HT1080 (cell line): ENCODE data around the gene EFNA1. TPM values are rescaled to one million over a fixed set of nuclear protein-coding genes. Genes with fewer than 3 reads are reported as not detected.

Experiments
- DNase-seq: peaks from one replicate; pipeline ENCODE4 v3.0.0-alpha.2; 2015; ENCODE audit warnings: low read depth
- small RNA-seq: library from RNA; depleted of rRNA; stranded (forward); fragments of <200 nt; gene quantifications from one replicate; pipeline ENCODE3, GENCODE V24; 2014
- total RNA-seq: library from RNA; depleted of rRNA; stranded (reverse); fragments of >200 nt; shearing (Covaris generic); gene quantifications from 2 replicates; pipeline ENCODE4 v1.2.3, GENCODE V29; 2014; rRNA removed

Gene EFNA1
- total RNA-seq, 1 experiment from 2014 or later: 1.4 TPM

DNA sequence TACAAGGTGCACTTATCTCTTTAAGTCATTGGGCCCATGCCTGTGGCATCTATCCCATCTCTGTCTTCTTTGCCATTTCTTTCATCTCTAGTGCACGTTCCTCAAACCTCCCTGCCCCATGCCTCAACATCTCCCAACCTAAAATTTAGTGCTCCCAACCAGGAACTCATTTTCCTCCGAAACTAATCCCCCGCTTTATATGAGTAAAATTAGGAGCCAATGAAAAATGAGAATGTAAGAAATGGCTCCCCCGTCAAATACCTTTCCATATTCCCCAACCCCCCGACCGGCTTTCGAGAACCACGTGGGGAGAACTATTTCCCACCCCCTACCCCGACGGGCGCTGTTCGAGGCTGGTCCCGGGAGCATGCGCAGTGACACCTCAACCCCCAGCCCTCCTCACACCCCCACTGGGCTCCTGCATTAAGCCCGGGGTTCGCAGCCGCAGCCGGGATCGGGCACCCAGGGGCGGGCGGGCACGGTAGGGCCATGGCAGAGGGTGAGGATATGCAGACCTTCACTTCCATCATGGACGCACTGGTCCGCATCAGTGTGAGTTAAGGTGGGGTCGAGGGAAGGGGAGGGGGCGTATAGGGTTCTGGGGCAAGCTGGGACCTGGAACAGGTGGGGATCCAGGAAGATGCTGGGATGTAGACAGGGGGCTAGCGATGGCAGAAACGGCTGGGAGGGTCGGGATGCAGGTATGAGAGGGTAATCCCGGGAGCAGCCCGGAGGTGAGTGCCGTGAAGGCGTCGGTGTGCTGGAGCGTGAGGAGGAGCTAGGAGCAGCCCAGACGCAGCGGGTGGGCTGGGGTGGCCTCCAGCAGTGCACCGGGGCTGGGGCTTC is 46.0 kb downstream of the EFNA1 start, which contains the start of gene TRIM46:
TSS of gene TRIM46 (plus strand) at position 372 of the 846 bp plus-strand sequence. CDS start at position 490, 118 bp downstream.
- peak; percentile 70 for DNase-seq

- DNase-seq: no peak
Measured at GRCh38 chr1:155174324-155175280, 46.9 kb downstream of the EFNA1 start.

DNA sequence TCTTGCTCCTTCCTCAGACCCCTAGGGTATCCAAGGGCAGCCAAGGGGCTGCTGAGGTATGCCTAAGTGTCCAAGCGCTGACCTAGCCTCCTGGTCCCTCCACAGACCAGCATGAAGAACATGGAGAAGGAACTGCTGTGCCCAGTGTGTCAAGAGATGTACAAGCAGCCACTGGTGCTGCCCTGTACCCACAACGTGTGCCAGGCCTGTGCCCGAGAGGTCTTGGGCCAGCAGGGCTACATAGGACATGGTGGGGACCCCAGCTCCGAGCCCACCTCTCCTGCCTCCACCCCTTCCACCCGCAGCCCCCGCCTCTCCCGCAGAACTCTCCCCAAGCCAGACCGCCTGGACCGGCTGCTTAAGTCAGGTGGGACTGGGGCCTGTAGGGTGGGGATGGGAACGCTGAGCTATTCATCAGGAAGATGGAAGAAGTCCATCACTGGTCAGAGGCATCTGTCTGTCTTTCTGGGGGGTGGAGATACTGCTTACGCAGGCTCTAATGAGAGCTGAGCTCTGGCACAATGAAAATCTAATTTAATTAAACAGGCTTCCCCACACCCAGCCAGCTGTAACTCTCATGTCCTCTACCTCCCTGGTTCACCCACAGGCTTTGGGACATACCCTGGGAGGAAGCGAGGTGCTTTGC is 47.7 kb downstream of the EFNA1 start:
- no peak for DNase-seq

DNA sequence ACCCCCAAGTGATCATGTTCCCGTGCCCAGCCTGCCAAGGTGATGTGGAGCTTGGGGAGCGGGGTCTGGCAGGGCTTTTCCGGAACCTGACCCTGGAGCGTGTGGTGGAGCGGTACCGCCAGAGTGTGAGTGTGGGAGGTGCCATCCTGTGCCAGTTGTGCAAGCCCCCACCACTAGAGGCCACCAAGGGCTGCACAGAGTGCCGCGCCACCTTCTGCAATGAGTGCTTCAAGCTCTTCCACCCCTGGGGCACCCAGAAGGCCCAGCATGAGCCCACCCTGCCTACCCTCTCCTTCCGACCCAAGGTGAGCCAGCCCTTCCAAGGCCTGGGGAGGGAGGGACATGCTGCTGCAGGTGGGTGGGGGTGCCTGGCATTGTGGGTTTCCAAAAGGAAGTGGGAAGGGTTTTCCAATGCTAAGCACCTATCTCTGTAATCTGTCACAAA is 48.3 kb downstream of the EFNA1 start:
- peak; percentile 10 for DNase-seq

- peak; percentile 67 for DNase-seq
Measured at GRCh38 chr1:155176544-155177071, 48.9 kb downstream of the EFNA1 start.

DNA sequence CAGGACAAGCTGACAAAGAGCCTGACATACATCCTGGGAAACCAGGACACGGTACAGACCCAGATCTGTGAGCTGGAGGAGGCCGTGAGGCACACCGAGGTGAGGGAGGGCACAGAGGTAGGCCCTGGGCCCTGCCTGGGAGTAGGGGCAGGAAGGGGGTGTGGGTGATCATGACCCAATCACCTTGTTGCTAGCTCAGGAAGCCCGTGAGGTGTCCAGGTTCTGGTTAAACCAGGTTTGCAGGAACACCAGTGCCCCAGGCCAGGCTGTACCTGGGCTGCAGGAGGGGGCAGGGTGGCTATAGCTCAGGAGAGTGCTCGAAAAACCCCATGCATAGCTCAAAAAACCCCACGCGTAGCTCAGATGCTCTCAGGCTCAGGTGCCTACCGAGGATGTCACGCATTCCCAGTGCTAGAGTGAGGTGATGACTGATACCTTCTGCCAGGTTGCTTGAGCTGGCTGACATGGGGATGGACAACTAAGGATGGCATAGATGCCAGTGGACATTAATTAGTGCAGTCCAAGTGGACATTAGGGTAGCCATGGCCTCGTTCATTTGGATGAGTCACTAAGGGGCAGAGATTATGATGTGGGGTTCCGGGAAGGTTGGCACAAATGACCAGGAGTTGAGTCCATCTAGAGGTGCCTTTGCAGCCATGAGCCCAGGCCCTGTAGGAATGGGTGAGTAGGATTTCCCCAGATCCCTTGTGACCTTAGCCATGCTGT is 49.7 kb downstream of the EFNA1 start:
- no peak for DNase-seq

GRCh38 chr1:155177918-155178281 is 50.2 kb downstream of the EFNA1 start:
- DNase-seq: no peak

DNA sequence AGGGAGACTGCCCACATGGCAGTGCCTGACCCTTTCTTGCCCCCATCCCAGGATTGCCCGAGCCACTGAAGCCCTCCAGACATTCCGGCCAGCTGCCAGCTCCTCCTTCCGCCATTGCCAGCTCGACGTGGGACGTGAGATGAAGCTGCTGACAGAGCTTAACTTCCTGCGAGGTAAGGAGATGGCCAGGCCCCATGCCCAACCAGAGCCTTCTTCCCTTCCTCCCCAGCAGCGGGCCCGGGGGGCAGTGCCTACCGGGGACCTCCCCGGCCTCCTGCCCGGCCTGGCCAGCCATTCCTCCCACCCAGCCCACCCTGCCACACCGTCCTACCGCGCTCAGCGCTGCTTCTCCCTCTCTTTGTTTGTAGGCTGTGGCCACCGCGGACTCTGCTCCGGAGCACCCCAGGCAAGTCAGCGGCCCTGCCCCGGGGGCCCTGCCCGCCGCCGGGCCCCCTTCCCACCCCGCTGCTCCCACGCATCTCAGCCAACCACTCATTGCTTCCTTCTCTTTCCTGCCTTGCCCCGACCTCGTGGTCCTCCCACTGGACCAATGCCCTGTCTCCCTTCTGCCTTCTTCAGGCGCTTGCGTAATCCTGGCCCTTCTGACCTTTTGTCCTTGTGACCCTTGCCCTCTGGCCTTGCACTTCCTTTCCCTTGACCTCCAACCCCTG is 50.9 kb downstream of the EFNA1 start:
- DNase-seq: no peak

GRCh38 chr1:155179112-155180031 is 51.7 kb downstream of the EFNA1 start:
- no peak for DNase-seq

GRCh38 chr1:155181371-155182051 is 53.8 kb downstream of the EFNA1 start:
- no peak for DNase-seq

GRCh38 chr1:155182052-155182550 is 54.4 kb downstream of the EFNA1 start:
- no peak for DNase-seq

DNA sequence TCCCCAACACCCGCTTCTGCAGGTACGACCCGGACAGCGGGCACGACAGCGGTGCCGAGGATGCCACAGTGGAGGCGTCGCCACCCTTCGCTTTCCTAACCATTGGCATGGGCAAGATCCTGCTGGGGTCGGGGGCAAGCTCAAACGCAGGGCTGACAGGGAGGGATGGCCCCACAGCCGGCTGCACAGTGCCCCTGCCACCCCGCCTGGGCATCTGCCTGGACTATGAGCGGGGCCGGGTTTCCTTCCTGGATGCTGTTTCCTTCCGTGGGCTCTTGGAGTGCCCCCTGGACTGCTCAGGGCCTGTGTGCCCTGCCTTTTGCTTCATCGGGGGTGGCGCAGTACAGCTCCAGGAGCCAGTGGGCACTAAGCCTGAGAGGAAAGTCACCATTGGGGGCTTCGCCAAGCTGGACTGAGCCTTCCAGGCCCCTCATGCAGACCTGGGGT is 56.1 kb downstream of the EFNA1 start:
- no peak for DNase-seq

GRCh38 chr1:155184351-155184811 is 56.7 kb downstream of the EFNA1 start:
- no peak for DNase-seq

Small RNA genes lying within 50 kb of the gene (small RNA-seq; reads per million reads assigned to genes)
- gene HMGN2P18: not detected
- not detected for gene RF00019

Other genes with a start within 250 kb of the EFNA1 start
- 6.2 and 10.8 TPM in 2 replicates for gene PMVK, start 191.2 kb upstream of the EFNA1 start, total RNA-seq
- gene PBXIP1, start 171.8 kb upstream of the EFNA1 start, total RNA-seq: 12.0 and 13.9 TPM in 2 replicates
- gene PYGO2, start 166.1 kb upstream of the EFNA1 start, total RNA-seq: 26.3 and 32.4 TPM in 2 replicates
- gene SHC1, start 157.1 kb upstream of the EFNA1 start, total RNA-seq: 126 and 173 TPM in 2 replicates
- 210 and 222 TPM in 2 replicates for gene CKS1B, start 153.2 kb upstream of the EFNA1 start, total RNA-seq
- 49.5 and 50.0 TPM in 2 replicates for gene FLAD1, start 144.5 kb upstream of the EFNA1 start, total RNA-seq
- 0.64 TPM in 1 of 2 replicates, not detected in the other for gene LENEP, start 134.3 kb upstream of the EFNA1 start, total RNA-seq
- gene ZBTB7B, start 125.1 kb upstream of the EFNA1 start, total RNA-seq: 18.9 and 22.2 TPM in 2 replicates
- 0.03 TPM in 1 of 2 replicates, not detected in the other for gene DCST2, start 94.1 kb upstream of the EFNA1 start, total RNA-seq
- 0.17 TPM in 1 of 2 replicates, not detected in the other for gene DCST1, start 94.1 kb upstream of the EFNA1 start, total RNA-seq
- gene ADAM15, start 76.6 kb upstream of the EFNA1 start, total RNA-seq: 198 and 262 TPM in 2 replicates
- gene EFNA4, start 64.1 kb upstream of the EFNA1 start, total RNA-seq: 8.4 and 11.0 TPM in 2 replicates
- 3.3 and 7.0 TPM in 2 replicates for gene EFNA3, start 49.0 kb upstream of the EFNA1 start, total RNA-seq
- gene SLC50A1, start 8.0 kb downstream of the EFNA1 start, total RNA-seq: 36.9 and 42.2 TPM in 2 replicates
- gene DPM3, start 12.7 kb downstream of the EFNA1 start, total RNA-seq: 36.0 and 42.9 TPM in 2 replicates
- gene KRTCAP2, start 45.4 kb downstream of the EFNA1 start, total RNA-seq: 126 and 170 TPM in 2 replicates
- gene TRIM46, start 46.0 kb downstream of the EFNA1 start, total RNA-seq: 3.1 and 4.1 TPM in 2 replicates
- 2.7 and 3.1 TPM in 2 replicates for gene THBS3, start 80.0 kb downstream of the EFNA1 start, total RNA-seq
- 50.0 and 54.0 TPM in 2 replicates for gene MTX1, start 80.8 kb downstream of the EFNA1 start, total RNA-seq
- gene ENTREP3, start 127.6 kb downstream of the EFNA1 start, total RNA-seq: 7.7 and 15.3 TPM in 2 replicates
- gene SCAMP3, start 134.5 kb downstream of the EFNA1 start, total RNA-seq: 124 and 158 TPM in 2 replicates
- 19.1 and 26.0 TPM in 2 replicates for gene CLK2, start 145.6 kb downstream of the EFNA1 start, total RNA-seq
- 0.84 and 1.1 TPM in 2 replicates for gene HCN3, start 149.6 kb downstream of the EFNA1 start, total RNA-seq
- gene PKLR, start 173.6 kb downstream of the EFNA1 start, total RNA-seq: not detected in 2 replicates
- 233 and 262 TPM in 2 replicates for gene FDPS, start 181.0 kb downstream of the EFNA1 start, total RNA-seq
- 40.1 and 46.7 TPM in 2 replicates for gene RUSC1, start 193.0 kb downstream of the EFNA1 start, total RNA-seq